H1 (cell line): ENCODE measurements around the gene JAKMIP1. TPM values are rescaled to one million over a fixed set of nuclear protein-coding genes. Genes with fewer than 3 reads are reported as not detected.

Experiments
- ATF2 ChIP-seq: IDR thresholded peaks from 2 replicates; pipeline ENCODE4 v1.6.1; 2012; ENCODE audit warnings: low read length, inconsistent platforms
- CBX8 ChIP-seq: fragments of 300-800, 300-1000 bp; sonication (generic); IDR thresholded peaks from 2 replicates; pipeline ENCODE4 v1.7.1; 2016; ENCODE audit warnings: low read depth, low read length, borderline replicate concordance
- CEBPB ChIP-seq: IDR thresholded peaks from 2 replicates; pipeline ENCODE4 v1.6.1; 2012; ENCODE audit warnings: low read depth, low read length
- HDAC2 ChIP-seq, 2 experiments: fragments of 300-600 bp in 1 of 2; sonication (generic) in 1 of 2; IDR thresholded peaks; 2 replicates each; pipeline ENCODE4 v1.6.1; 2011 to 2012; ENCODE audit warnings: low read depth in 2 of 2, low read length in 2 of 2, mild to moderate bottlenecking in 2 of 2, moderate library complexity in 2 of 2, borderline replicate concordance in 1 of 2, inconsistent platforms in 1 of 2
- MAFK ChIP-seq: IDR thresholded peaks from 2 replicates; pipeline ENCODE4 v1.6.1; 2012; ENCODE audit warnings: low read depth, mild to moderate bottlenecking, improper control_type of control experiment, low read length
- RBBP5 ChIP-seq: IDR thresholded peaks from 2 replicates; pipeline ENCODE4 v1.7.1; 2012; ENCODE audit warnings: low read depth, mild to moderate bottlenecking, inconsistent platforms, low read length, moderate library complexity, borderline replicate concordance
- SIX5 ChIP-seq: IDR thresholded peaks from 2 replicates; pipeline ENCODE4 v1.6.1; 2011; ENCODE audit warnings: mild to moderate bottlenecking, low read depth, low read length
- YY1 ChIP-seq: IDR thresholded peaks from 2 replicates; pipeline ENCODE4 v1.6.1; 2011; ENCODE audit warnings: low read depth, mild to moderate bottlenecking, low read length
- polyA plus RNA-seq, 7 experiments: library from polyadenylated mRNA; depleted of rRNA in 3 of 7; stranded (reverse) in 5 of 7; unstranded in 2 of 7; fragments of >200 nt in 5 of 7; fragments of 200-250 nt in 2 of 7; gene quantifications; 1 replicate in 5 of 7; 2 replicates in 1 of 7; 4 replicates in 1 of 7; pipeline versions ENCODE4 v1.2.1 to v1.2.3, GENCODE V29; 2011 to 2013; ENCODE audit warnings: missing spikeins in 2 of 7, mixed read lengths in 2 of 7
- total RNA-seq: library from RNA; stranded (reverse); fragmentation: NEBNext Ultra II Directional; extraction: Animal tissue kit (Norgen Biotek cat#: 25700); gene quantifications from 2 replicates; pipeline ENCODE4 v1.2.1, GENCODE V29; 2021

JAKMIP1 gene
- total and polyA plus RNA-seq, 2 of the 8 experiments (the other 6 are each of a cell fraction or from before 2014, with no cell fraction given), result 2.5 to 4.4 TPM

DNA sequence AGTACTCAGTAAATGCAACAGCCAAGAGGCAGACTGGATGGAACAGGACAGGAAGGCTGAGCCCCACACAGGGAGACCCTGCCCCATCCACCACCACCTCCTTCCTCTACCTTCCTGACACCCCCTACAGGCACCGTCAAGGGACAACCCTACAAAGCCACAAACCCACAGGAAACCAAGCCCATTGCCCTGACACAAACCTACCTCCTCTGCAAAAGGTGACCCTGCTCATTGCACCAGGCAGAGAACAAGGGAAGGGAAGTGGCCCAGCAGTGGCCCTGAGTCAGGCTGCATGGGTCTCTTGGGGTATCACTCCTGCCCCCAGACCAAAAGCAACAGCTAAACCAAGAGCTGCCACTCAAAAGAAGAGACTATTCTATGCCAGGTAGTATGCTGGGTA lies 21.0 kb downstream of the JAKMIP1 start (continued):
- TF ChIP-seq ATF2 (no peak), CBX8 (no peak), RBBP5 (no peak), SIX5 (no peak), HDAC2 (IDR thresholded peaks at IDR 0.05; ENCODE audit: borderline replicate concordance in 1 of 2, low read depth in 2 of 2, low read length in 2 of 2) (no peak), YY1 (no peak), CEBPB (no peak), MAFK (no peak)
